SK-N-SH (cell line): Measurements from ENCODE around the gene AP1B1.

Experiments used
- FOSL2 ChIP-seq: IDR thresholded peaks from 2 replicates; pipeline ENCODE4 v1.4.0; 2012; ENCODE audit warnings: low read depth, mild to moderate bottlenecking, moderate library complexity, borderline replicate concordance
- JUND ChIP-seq: IDR thresholded peaks from 2 replicates; pipeline ENCODE4 v1.4.0; 2012
- NRF1 ChIP-seq: IDR thresholded peaks from 2 replicates; pipeline ENCODE4 v1.6.1; 2012; ENCODE audit warnings: low read depth, mild to moderate bottlenecking, low read length
- POLR2AphosphoS5 ChIP-seq: IDR thresholded peaks from 2 replicates; pipeline ENCODE4 v1.6.1; 2012; ENCODE audit warnings: low read depth, low read length
- TF ChIP-seq, protein P1 (sequence below): fragments of 200-600 bp; sonication (generic); IDR thresholded peaks from 2 replicates; pipeline ENCODE4 v1.6.1; 2017; ENCODE audit warnings: antibody characterized with exemption, mild to moderate bottlenecking, moderate library complexity
- TF ChIP-seq, protein P2 (sequence below): IDR thresholded peaks from 2 replicates; pipeline ENCODE4 v1.4.0; 2012; ENCODE audit warnings: low read depth

DNA sequence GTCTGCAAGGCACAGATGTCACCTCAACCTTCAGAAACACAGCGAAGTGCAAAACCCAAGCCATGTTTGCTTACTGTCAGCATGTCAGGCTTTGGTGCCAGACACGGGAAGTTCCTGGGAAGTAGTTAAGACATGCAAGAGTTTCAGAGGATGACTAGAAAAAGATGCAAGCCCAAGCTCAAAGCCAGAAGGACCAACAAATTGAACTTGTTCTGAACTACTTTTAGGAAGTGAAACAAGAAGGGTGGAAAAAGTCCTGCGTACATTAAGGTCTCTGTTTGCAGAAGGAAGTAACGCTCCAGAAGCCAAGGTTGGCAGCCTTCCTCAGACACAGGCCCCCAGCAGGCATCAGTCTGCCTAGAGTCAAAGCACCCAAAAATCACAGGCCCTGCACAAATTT, 2.6 kb downstream of the AP1B1 start:
- TF ChIP-seq, protein P1, sequence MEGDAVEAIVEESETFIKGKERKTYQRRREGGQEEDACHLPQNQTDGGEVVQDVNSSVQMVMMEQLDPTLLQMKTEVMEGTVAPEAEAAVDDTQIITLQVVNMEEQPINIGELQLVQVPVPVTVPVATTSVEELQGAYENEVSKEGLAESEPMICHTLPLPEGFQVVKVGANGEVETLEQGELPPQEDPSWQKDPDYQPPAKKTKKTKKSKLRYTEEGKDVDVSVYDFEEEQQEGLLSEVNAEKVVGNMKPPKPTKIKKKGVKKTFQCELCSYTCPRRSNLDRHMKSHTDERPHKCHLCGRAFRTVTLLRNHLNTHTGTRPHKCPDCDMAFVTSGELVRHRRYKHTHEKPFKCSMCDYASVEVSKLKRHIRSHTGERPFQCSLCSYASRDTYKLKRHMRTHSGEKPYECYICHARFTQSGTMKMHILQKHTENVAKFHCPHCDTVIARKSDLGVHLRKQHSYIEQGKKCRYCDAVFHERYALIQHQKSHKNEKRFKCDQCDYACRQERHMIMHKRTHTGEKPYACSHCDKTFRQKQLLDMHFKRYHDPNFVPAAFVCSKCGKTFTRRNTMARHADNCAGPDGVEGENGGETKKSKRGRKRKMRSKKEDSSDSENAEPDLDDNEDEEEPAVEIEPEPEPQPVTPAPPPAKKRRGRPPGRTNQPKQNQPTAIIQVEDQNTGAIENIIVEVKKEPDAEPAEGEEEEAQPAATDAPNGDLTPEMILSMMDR, result no peak
- TF ChIP-seq NRF1, result no peak
- TF ChIP-seq, protein P2, sequence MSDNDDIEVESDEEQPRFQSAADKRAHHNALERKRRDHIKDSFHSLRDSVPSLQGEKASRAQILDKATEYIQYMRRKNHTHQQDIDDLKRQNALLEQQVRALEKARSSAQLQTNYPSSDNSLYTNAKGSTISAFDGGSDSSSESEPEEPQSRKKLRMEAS, result no peak
- TF ChIP-seq FOSL2, result no peak
- TF ChIP-seq JUND, result no peak
- no peak for TF ChIP-seq POLR2AphosphoS5
